ENCODE results near the gene ZNF423.

DNA sequence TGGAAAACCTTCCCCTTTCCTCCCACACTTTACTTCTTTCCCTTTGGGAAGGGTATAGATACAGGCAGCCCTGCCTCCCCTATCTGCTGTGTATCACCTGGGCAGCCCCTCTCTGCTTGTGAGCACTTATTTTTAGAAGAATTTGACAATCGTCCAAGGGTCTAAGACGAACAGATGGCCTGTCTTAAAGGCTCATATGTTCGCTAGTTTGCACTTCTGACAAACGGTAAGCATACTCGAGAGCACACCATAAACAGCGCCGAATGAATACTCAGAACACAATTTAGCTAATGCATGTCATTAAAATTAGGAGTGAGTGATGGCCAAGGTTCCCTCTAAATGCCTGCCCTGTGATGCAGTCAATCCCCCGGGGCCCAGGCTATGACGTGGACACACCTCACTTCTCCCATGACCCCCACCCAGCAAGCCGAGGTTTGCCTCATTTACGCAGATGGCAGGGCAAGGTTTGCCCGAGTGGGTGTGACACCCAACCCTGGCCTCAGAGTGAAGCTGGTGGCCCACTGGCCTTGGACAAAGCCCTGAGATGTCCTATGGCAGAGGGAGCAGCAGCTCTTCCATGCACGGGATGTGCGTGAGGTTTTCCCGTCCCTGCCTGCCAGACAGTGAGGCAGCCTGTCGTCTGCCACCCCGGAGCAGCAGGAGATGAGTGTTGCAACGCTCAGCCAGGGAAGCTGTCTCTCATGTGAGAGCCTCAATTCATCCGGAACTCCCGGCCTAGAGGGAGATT lies 357.1 kb downstream of the ZNF423 start:
- TF ChIP-seq BHLHE40 (IDR thresholded peaks at IDR 0.05; ENCODE audit: borderline replicate concordance) (no peak), HDGF (IDR thresholded peaks at IDR 0.05; ENCODE audit: borderline replicate concordance) (no peak), L3MBTL2 (conservative IDR thresholded peaks at IDR 0.05) (no peak), TARDBP (IDR thresholded peaks at IDR 0.05) (no peak), ARNT (IDR thresholded peaks at IDR 0.05) (no peak), SUZ12 (IDR thresholded peaks at IDR 0.05) (no peak), SP1 (IDR thresholded peaks at IDR 0.05) (no peak), FOXM1 (IDR thresholded peaks at IDR 0.05; ENCODE audit: borderline replicate concordance) (no peak), FOXA1 (IDR thresholded peaks at IDR 0.05) (no peak), NFRKB (IDR thresholded peaks at IDR 0.05) (no peak), ELF4 (IDR thresholded peaks at IDR 0.05) (no peak), ZNF384 (IDR thresholded peaks at IDR 0.05) (no peak), PKNOX1 (IDR thresholded peaks at IDR 0.05) (no peak), FOXK2 (IDR thresholded peaks at IDR 0.05) (no peak)
